ENCODE results near the gene JPH4. TPM values are rescaled to one million over a fixed set of nuclear protein-coding genes. Genes with fewer than 3 reads are reported as not detected.
"Not testable (repeated sequence)": the region's sequence is repeated elsewhere in the genome, so short reads cannot be mapped to it uniquely, and the experiment has no call there.

Gene JPH4
- total and polyA plus RNA-seq, 2 donors (not counting 1 experiment from before 2014, with no cell fraction given), result not detected

DNA sequence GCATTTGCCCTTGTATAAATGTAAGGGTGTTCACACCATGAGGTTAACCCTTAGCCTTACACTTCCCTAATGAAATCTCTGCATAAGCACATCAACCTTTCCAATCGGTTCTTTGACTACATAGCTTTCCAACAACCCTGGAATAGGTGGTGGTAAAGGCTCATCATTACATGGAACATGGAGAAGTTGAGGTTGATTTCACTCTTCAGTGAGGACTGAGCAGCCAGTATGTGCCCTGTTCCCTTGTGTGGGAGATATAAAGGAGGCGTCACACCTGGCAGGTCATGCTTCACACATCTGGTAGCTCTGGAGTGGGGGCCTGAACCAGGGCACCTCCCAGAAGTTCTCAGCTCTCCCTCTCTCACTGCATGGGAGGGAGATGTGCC is 21.7 kb upstream of the JPH4 start:
- Mint-ChIP-seq H3K27ac (no peak overlapping the region), H3K27me3 (peaks cover 14% of the 10 kb centered on the region), H3K4me3 (no peak overlapping the region), H3K9me3 (ENCODE audit: insufficient read depth) (no peaks in the 10 kb centered on the region), H3K4me1 (no peaks in the 10 kb centered on the region)
- Histone ChIP-seq H4K20me1 (ENCODE audit: control insufficient read depth, insufficient read depth, low read length, poor library complexity, severe bottlenecking) (no peaks in the 10 kb centered on the region), H3K9ac (ENCODE audit: low read length) (no peak overlapping the region), H3K27ac (ENCODE audit: low read length in 2 of 2) (no peak overlapping the region), H3K36me3 (replicated peaks in 1 of 2; ENCODE audit: control extremely low read depth in 1 of 2, control insufficient read depth in 1 of 2, extremely low read depth in 1 of 2, insufficient read depth in 2 of 2, low read length in 1 of 2) (no peaks in the 10 kb centered on the region), H2AFZ (ENCODE audit: insufficient read depth, low read depth, low read length, poor library complexity, severe bottlenecking) (no peak overlapping the region), H3K27me3 (replicated peaks in 1 of 4; ENCODE audit: control extremely low read depth in 1 of 4, control insufficient read depth in 3 of 4, insufficient read depth in 4 of 4, low read length in 3 of 4) (peaks cover 0 to 5% (median 0%) of the 10 kb centered on the region in 4 experiments), H3K4me2 (replicated peaks; ENCODE audit: low read depth, low read length, poor library complexity, severe bottlenecking) (no peak overlapping the region), H3K79me2 (ENCODE audit: control insufficient read depth, insufficient read depth, low read length) (no peaks in the 10 kb centered on the region), H3K4me1 (ENCODE audit: control insufficient read depth in 2 of 2, insufficient read depth in 2 of 2, low read length in 2 of 2) (no peaks in the 10 kb centered on the region), H3K9me3 (ENCODE audit: control extremely low read depth in 1 of 3, control insufficient read depth in 2 of 3, insufficient read depth in 1 of 3, low read length in 2 of 3) (peaks cover 0 to 8% (median 1%) of the 10 kb centered on the region in 3 donors), H3K4me3 (ENCODE audit: control extremely low read depth in 1 of 5, extremely low read depth in 1 of 5, insufficient read depth in 1 of 5, low read depth in 2 of 5, low read length in 4 of 5) (no peak overlapping the region)
- DNase-seq (no peak), ATAC-seq (ENCODE audit: low read depth) (no peak)
- 40% methylated on average over 1 of the region's 2 CpGs for WGBS (ENCODE audit: insufficient coverage)
- intact Hi-C loops (cut with micrococcal nuclease), result no loop called here
- ChIA-PET POLR2A (no interaction called here), CTCF (interaction anchor here (1.6 kb wide), 1 partner anchor 32 kb away, joined by 3 read pairs; no protein-coding TSS in a partner anchor)
- no peak for TF ChIP-seq EZH2 (IDR thresholded peaks at IDR 0.05; ENCODE audit: borderline replicate concordance, insufficient read depth, low read depth, low read length, poor library complexity, severe bottlenecking)
- TF ChIP-seq, protein P1, sequence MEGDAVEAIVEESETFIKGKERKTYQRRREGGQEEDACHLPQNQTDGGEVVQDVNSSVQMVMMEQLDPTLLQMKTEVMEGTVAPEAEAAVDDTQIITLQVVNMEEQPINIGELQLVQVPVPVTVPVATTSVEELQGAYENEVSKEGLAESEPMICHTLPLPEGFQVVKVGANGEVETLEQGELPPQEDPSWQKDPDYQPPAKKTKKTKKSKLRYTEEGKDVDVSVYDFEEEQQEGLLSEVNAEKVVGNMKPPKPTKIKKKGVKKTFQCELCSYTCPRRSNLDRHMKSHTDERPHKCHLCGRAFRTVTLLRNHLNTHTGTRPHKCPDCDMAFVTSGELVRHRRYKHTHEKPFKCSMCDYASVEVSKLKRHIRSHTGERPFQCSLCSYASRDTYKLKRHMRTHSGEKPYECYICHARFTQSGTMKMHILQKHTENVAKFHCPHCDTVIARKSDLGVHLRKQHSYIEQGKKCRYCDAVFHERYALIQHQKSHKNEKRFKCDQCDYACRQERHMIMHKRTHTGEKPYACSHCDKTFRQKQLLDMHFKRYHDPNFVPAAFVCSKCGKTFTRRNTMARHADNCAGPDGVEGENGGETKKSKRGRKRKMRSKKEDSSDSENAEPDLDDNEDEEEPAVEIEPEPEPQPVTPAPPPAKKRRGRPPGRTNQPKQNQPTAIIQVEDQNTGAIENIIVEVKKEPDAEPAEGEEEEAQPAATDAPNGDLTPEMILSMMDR (IDR thresholded peaks at IDR 0.05), result no peak

DNA sequence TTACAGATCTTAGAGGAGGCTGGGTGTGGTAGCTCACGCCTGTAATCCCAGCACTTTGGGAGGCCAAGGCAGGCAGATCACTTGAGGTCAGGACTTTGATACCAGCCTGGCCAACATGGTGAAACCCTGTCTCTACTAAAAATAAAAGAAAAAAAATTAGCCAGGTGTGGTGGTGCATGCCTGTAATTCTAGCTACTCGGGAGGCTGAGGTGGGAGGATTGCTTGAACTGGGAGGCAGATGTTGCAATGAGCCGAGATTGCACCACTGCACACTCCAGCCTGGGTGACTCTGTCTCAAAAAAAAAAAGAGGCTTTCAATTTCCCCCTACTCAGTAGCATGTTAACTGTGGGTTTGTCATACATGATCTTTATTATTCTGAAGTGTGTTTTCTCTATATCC is 15.6 kb upstream of the JPH4 start:
- intact Hi-C loops (cut with micrococcal nuclease); H3K79me2 ChIP-seq (ENCODE audit: control insufficient read depth, insufficient read depth, low read length); H3K36me3 ChIP-seq (replicated peaks in 1 of 2; ENCODE audit: control extremely low read depth in 1 of 2, control insufficient read depth in 1 of 2, extremely low read depth in 1 of 2, insufficient read depth in 2 of 2, low read length in 1 of 2); DNase-seq; H3K4me1 ChIP-seq (ENCODE audit: control insufficient read depth in 2 of 2, insufficient read depth in 2 of 2, low read length in 2 of 2); CTCF ChIA-PET; H3K27me3 Mint-ChIP-seq; ATAC-seq (ENCODE audit: low read depth); H3K4me3 ChIP-seq (ENCODE audit: control extremely low read depth in 1 of 5, extremely low read depth in 1 of 5, insufficient read depth in 1 of 5, low read depth in 2 of 5, low read length in 4 of 5); H3K4me1 Mint-ChIP-seq; H3K9me3 Mint-ChIP-seq (ENCODE audit: insufficient read depth); H3K27me3 ChIP-seq (replicated peaks in 1 of 4; ENCODE audit: control extremely low read depth in 1 of 4, control insufficient read depth in 3 of 4, insufficient read depth in 4 of 4, low read length in 3 of 4); H4K20me1 ChIP-seq (ENCODE audit: control insufficient read depth, insufficient read depth, low read length, poor library complexity, severe bottlenecking); POLR2A ChIA-PET; H3K27ac ChIP-seq (ENCODE audit: low read length in 2 of 2); H2AFZ ChIP-seq (ENCODE audit: insufficient read depth, low read depth, low read length, poor library complexity, severe bottlenecking); H3K9me3 ChIP-seq (ENCODE audit: control extremely low read depth in 1 of 3, control insufficient read depth in 2 of 3, insufficient read depth in 1 of 3, low read length in 2 of 3); H3K27ac Mint-ChIP-seq; H3K4me3 Mint-ChIP-seq; H3K9ac ChIP-seq (ENCODE audit: low read length); H3K4me2 ChIP-seq (replicated peaks; ENCODE audit: low read depth, low read length, poor library complexity, severe bottlenecking): not testable (repeated sequence)
- WGBS (ENCODE audit: insufficient coverage), result no CpG with 5 or more reads among the region's 3 CpGs
